ENCODE measurements around the gene KMT2C. TPM values are rescaled to one million over a fixed set of nuclear protein-coding genes. Genes with fewer than 3 reads are reported as not detected.
A peak's percentile ranks its signal among the peaks of the same experiment; 100 is the strongest.
"Not testable (repeated sequence)": the region's sequence is repeated elsewhere in the genome, so short reads cannot be mapped to it uniquely, and the experiment has no call there.

KMT2C gene
- total and polyA plus RNA-seq, 4 experiments from 2014 or later = 2.7 to 129 (median 74.5) TPM

GRCh38 chr7:152259645-152260044 lies 176.2 kb downstream of the KMT2C start:
- H3K27ac ChIP-seq (ENCODE audit: low read depth, low read length); H3K9me3 ChIP-seq (ENCODE audit: control insufficient read depth in 1 of 2, low read length in 2 of 2); H3K27me3 ChIP-seq (ENCODE audit: insufficient read depth, low read length); DNase-seq; H3K9me3 Mint-ChIP-seq; H3K27me3 Mint-ChIP-seq; H3K4me3 ChIP-seq (ENCODE audit: low read length in 2 of 2); intact Hi-C loops (cut with micrococcal nuclease); H3K4me3 Mint-ChIP-seq; H3K4me1 ChIP-seq (ENCODE audit: insufficient read depth, low read length); POLR2A ChIA-PET (ENCODE audit: partially characterized antibody); CTCF ChIA-PET (ENCODE audit: partially characterized antibody); H3K36me3 ChIP-seq (ENCODE audit: insufficient read depth, low read length): not testable (repeated sequence)
- H3K4me1 Mint-ChIP-seq = peaks cover 12 to 31% (median 15%) of the 10 kb centered on the region in 4 donors
- peak overlapping the region in 2 of 7 donors; percentile 1 to 76 for H3K27ac Mint-ChIP-seq
- H3K36me3 Mint-ChIP-seq = peaks cover 61 to 63% of the 10 kb centered on the region in 2 donors

DNA sequence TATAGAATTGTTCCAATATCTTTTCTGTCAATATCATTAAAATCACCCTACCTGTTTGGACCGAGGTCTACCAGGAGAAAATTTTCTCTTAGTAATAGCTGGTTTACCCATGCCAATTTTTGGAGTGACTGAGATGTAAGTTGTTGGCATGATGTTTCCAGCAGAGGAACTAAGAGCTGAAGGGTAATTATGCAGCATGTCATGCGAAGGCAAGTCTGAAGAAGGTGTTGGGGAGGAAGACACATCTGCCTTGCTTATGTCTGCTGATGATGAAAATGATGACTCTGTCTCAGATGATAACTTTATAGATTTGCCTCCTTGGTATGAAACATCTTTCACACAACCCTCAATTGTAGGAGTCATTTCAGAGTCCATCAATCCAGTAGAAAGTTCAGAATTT lies 188.0 kb downstream of the KMT2C start:
- POLR2A ChIA-PET (ENCODE audit: partially characterized antibody); H3K27ac ChIP-seq (ENCODE audit: low read depth, low read length); H3K4me3 ChIP-seq (ENCODE audit: low read length in 2 of 2); H3K27me3 Mint-ChIP-seq; H3K4me3 Mint-ChIP-seq; intact Hi-C loops (cut with micrococcal nuclease); H3K27ac Mint-ChIP-seq; H3K27me3 ChIP-seq (ENCODE audit: insufficient read depth, low read length); H3K4me1 ChIP-seq (ENCODE audit: insufficient read depth, low read length); DNase-seq; H3K9me3 Mint-ChIP-seq; H3K36me3 ChIP-seq (ENCODE audit: insufficient read depth, low read length); H3K9me3 ChIP-seq (ENCODE audit: control insufficient read depth in 1 of 2, low read length in 2 of 2): not testable (repeated sequence)
- CTCF ChIA-PET (ENCODE audit: partially characterized antibody) = interaction anchor here (0.6 kb wide), 1 partner anchor 291 kb away, joined by 3 read pairs; no protein-coding TSS in a partner anchor
- Mint-ChIP-seq H3K36me3 (peaks cover 49 to 68% of the 10 kb centered on the region in 2 donors), H3K4me1 (peaks cover 10 to 14% (median 12%) of the 10 kb centered on the region in 4 donors)

GRCh38 chr7:152245417-152245816 lies 190.4 kb downstream of the KMT2C start:
- H3K4me3 ChIP-seq (ENCODE audit: low read length in 2 of 2); H3K36me3 ChIP-seq (ENCODE audit: insufficient read depth, low read length); H3K9me3 ChIP-seq (ENCODE audit: control insufficient read depth in 1 of 2, low read length in 2 of 2); H3K9me3 Mint-ChIP-seq; H3K4me1 ChIP-seq (ENCODE audit: insufficient read depth, low read length); CTCF ChIA-PET (ENCODE audit: partially characterized antibody); intact Hi-C loops (cut with micrococcal nuclease); H3K27ac Mint-ChIP-seq; DNase-seq; H3K27me3 ChIP-seq (ENCODE audit: insufficient read depth, low read length); H3K27me3 Mint-ChIP-seq; H3K27ac ChIP-seq (ENCODE audit: low read depth, low read length); POLR2A ChIA-PET (ENCODE audit: partially characterized antibody); H3K4me3 Mint-ChIP-seq: not testable (repeated sequence)
- H3K36me3 Mint-ChIP-seq = peaks cover 35 to 62% of the 10 kb centered on the region in 2 donors
- peaks cover 12 to 19% (median 16%) of the 10 kb centered on the region in 4 donors for H3K4me1 Mint-ChIP-seq

DNA sequence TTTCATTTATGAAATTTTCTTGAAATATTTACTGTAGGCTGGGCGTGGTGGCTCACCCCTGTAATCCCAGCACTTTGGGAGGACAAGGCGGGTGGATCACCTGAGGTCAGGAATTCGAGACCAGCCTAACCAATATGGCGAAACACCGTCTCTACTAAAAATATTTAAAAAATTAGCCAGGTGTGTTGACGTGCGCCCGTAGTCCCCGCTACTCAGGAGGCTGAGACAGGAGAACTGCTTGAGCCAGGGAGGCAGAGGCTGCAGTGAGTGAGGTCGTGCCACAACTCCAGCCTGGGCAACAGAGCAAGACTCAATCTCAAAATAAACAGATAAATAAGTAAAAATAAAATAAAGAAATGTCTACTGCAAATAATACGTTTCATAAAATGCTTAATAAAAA lies 192.3 kb downstream of the KMT2C start:
- H3K9me3 ChIP-seq (ENCODE audit: control insufficient read depth in 1 of 2, low read length in 2 of 2); H3K4me3 Mint-ChIP-seq; DNase-seq; H3K27ac ChIP-seq (ENCODE audit: low read depth, low read length); H3K9me3 Mint-ChIP-seq; H3K27ac Mint-ChIP-seq; H3K4me1 ChIP-seq (ENCODE audit: insufficient read depth, low read length); H3K4me3 ChIP-seq (ENCODE audit: low read length in 2 of 2); H3K27me3 ChIP-seq (ENCODE audit: insufficient read depth, low read length); CTCF ChIA-PET (ENCODE audit: partially characterized antibody); H3K27me3 Mint-ChIP-seq; POLR2A ChIA-PET (ENCODE audit: partially characterized antibody); H3K36me3 ChIP-seq (ENCODE audit: insufficient read depth, low read length); intact Hi-C loops (cut with micrococcal nuclease): not testable (repeated sequence)
- Mint-ChIP-seq H3K36me3 (peaks cover 26 to 48% of the 10 kb centered on the region in 2 donors), H3K4me1 (peaks cover 16 to 27% (median 19%) of the 10 kb centered on the region in 4 donors)

DNA sequence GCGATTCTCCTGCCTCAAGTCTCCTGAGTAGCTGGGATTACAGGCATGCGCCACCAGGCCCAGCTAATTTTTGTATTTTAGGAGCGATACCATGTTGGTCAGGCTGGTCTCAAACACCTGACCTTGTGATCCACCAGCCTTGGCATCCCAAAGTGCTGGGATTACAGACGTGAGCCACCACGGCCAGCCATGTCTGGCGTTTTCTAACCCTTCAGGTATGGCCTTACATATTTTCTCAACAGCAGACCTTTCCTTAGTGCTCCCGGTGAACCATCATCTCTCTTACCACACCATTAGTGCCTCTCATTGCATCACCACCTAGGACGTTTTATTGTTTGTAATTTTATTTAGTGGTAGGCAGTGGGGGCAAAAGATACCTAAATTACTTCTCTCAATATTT lies 194.5 kb downstream of the KMT2C start:
- intact Hi-C loops (cut with micrococcal nuclease); H3K4me1 ChIP-seq (ENCODE audit: insufficient read depth, low read length); CTCF ChIA-PET (ENCODE audit: partially characterized antibody); H3K4me3 Mint-ChIP-seq; H3K9me3 ChIP-seq (ENCODE audit: control insufficient read depth in 1 of 2, low read length in 2 of 2); DNase-seq; H3K27ac Mint-ChIP-seq; H3K27ac ChIP-seq (ENCODE audit: low read depth, low read length); POLR2A ChIA-PET (ENCODE audit: partially characterized antibody); H3K27me3 Mint-ChIP-seq; H3K9me3 Mint-ChIP-seq; H3K36me3 ChIP-seq (ENCODE audit: insufficient read depth, low read length); H3K27me3 ChIP-seq (ENCODE audit: insufficient read depth, low read length); H3K4me3 ChIP-seq (ENCODE audit: low read length in 2 of 2): not testable (repeated sequence)
- Mint-ChIP-seq H3K4me1 (peaks cover 15 to 27% (median 17%) of the 10 kb centered on the region in 4 donors), H3K36me3 (peaks cover 22 to 41% of the 10 kb centered on the region in 2 donors)

DNA sequence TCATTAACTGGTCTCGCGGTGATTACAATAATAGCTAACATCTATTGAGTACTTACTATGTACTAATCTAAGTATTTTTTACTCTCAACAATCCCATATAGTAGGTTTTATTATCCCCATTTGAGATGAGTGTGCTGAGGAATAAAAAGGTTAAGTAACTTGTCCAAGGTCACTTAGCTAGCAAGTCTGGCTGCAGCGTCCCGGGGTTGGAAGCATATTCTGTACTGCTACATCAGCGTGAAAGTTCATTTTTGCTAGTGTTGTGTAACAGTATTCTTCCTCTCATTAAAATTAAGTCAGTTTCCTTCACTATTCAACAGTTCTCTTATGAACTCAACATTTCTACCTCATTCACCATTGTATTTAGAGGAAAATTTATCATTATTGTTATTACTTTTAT lies 199.5 kb downstream of the KMT2C start:
- peaks cover 33 to 52% of the 10 kb centered on the region in 2 donors for H3K36me3 Mint-ChIP-seq
- peaks cover 9 to 16% (median 14%) of the 10 kb centered on the region in 4 donors for H3K4me1 Mint-ChIP-seq
- H3K27ac Mint-ChIP-seq = peak overlapping the region in 1 of 7 donors; percentile 6
- H3K4me3 ChIP-seq (ENCODE audit: low read length in 2 of 2); H3K36me3 ChIP-seq (ENCODE audit: insufficient read depth, low read length); H3K27me3 ChIP-seq (ENCODE audit: insufficient read depth, low read length); intact Hi-C loops (cut with micrococcal nuclease); H3K27me3 Mint-ChIP-seq; POLR2A ChIA-PET (ENCODE audit: partially characterized antibody); H3K9me3 ChIP-seq (ENCODE audit: control insufficient read depth in 1 of 2, low read length in 2 of 2); H3K9me3 Mint-ChIP-seq; CTCF ChIA-PET (ENCODE audit: partially characterized antibody); H3K4me3 Mint-ChIP-seq; H3K27ac ChIP-seq (ENCODE audit: low read depth, low read length); DNase-seq; H3K4me1 ChIP-seq (ENCODE audit: insufficient read depth, low read length): not testable (repeated sequence)

- CTCF ChIA-PET (ENCODE audit: partially characterized antibody); H3K4me3 ChIP-seq (ENCODE audit: low read length in 2 of 2): not testable (repeated sequence)
- peaks cover 29 to 54% of the 10 kb centered on the region in 2 donors for H3K36me3 Mint-ChIP-seq
Measured at GRCh38 chr7:152234421-152234820, 201.4 kb downstream of the KMT2C start.

DNA sequence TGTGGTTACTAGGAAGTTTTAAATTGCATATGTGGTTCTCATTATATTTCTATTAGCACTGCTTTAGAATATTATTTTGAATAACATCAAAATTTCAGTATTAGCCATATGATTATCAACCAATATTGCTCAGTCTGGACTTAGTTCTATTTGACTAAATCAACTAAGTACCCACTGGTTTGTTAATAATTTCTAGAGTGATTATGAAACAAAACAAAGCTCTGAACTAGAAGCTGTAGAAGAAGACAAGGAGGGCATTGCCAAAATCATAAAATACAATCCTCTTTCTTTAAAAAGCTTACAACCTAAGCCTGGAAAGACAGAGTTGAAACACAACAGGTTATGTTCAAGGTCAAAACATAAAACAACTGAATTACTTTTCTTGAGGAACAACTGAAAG lies 204.7 kb downstream of the KMT2C start:
- Histone ChIP-seq H3K4me3 (ENCODE audit: low read length in 2 of 2) (no peak overlapping the region), H3K4me1 (ENCODE audit: insufficient read depth, low read length) (no peaks in the 10 kb centered on the region), H3K27ac (ENCODE audit: low read depth, low read length) (no peak overlapping the region), H3K36me3 (ENCODE audit: insufficient read depth, low read length) (peaks cover 10% of the 10 kb centered on the region), H3K27me3 (ENCODE audit: insufficient read depth, low read length) (no peaks in the 10 kb centered on the region), H3K9me3 (ENCODE audit: control insufficient read depth in 1 of 2, low read length in 2 of 2) (no peaks in the 10 kb centered on the region)
- DNase-seq = no peak
- intact Hi-C loops (cut with micrococcal nuclease) = no loop called here
- no peak overlapping the region for H3K27ac Mint-ChIP-seq
- H3K4me1 Mint-ChIP-seq = no peaks in the 10 kb centered on the region
- ChIA-PET CTCF (ENCODE audit: partially characterized antibody) (no interaction called here), POLR2A (ENCODE audit: partially characterized antibody) (no interaction called here)
- H3K36me3 Mint-ChIP-seq = peaks cover 26 to 59% of the 10 kb centered on the region in 2 donors
- no peak overlapping the region for H3K4me3 Mint-ChIP-seq
- no peaks in the 10 kb centered on the region for H3K27me3 Mint-ChIP-seq
- H3K9me3 Mint-ChIP-seq = no peaks in the 10 kb centered on the region

More at GRCh38 chr7:152234421-152234820, 201.4 kb downstream of the KMT2C start:
- intact Hi-C loops (cut with micrococcal nuclease); H3K4me1 ChIP-seq (ENCODE audit: insufficient read depth, low read length); H3K27ac ChIP-seq (ENCODE audit: low read depth, low read length); H3K4me1 Mint-ChIP-seq; H3K27me3 Mint-ChIP-seq; H3K9me3 ChIP-seq (ENCODE audit: control insufficient read depth in 1 of 2, low read length in 2 of 2); H3K27ac Mint-ChIP-seq; DNase-seq; H3K27me3 ChIP-seq (ENCODE audit: insufficient read depth, low read length); H3K4me3 Mint-ChIP-seq; H3K9me3 Mint-ChIP-seq: not testable (repeated sequence)
- POLR2A ChIA-PET (ENCODE audit: partially characterized antibody) = interaction anchor here (0.6 kb wide), 1 partner anchor 258 kb away, joined by 3 read pairs; no protein-coding TSS in a partner anchor
- peaks cover 10% of the 10 kb centered on the region for H3K36me3 ChIP-seq (ENCODE audit: insufficient read depth, low read length)
